ENCODE results near the gene ILDR1. TPM values are rescaled to one million over a fixed set of nuclear protein-coding genes. Genes with fewer than 3 reads are reported as not detected.
A peak's percentile ranks its signal among the peaks of the same experiment; 100 is the strongest.

Gene ILDR1
- total RNA-seq, 2 experiments from 2014 or later: 1.1 to 2.5 TPM

GRCh38 chr3:122060040-122060698, 38.1 kb upstream of the ILDR1 start:
- Histone ChIP-seq H3K9me2 (ENCODE audit: insufficient read depth, low read length) (no peaks in the 10 kb centered on the region; the same call in 1 of the 2 replicates), H3K9me3 (ENCODE audit: low read length) (no peaks in the 10 kb centered on the region), H3K36me3 (ENCODE audit: insufficient read depth, low read length) (peaks cover 22% of the 10 kb centered on the region), H3K79me2 (ENCODE audit: insufficient read depth, low read depth, low read length) (peaks cover 67% of the 10 kb centered on the region; the same call in 1 of the 2 replicates), H3K4me3 (ENCODE audit: low read depth, low read length, poor library complexity, severe bottlenecking) (no peak overlapping the region), H3K4me1 (ENCODE audit: insufficient read depth, low read length, poor library complexity, severe bottlenecking) (peaks cover 58% of the 10 kb centered on the region), H4K20me1 (ENCODE audit: insufficient read depth, low read length) (no peaks in the 10 kb centered on the region), H2AFZ (ENCODE audit: low read length) (no peak overlapping the region), H3K4me2 (ENCODE audit: low read length) (no peak overlapping the region), H3K27ac (ENCODE audit: low read depth, low read length, poor library complexity, severe bottlenecking) (no peak overlapping the region)
- intact Hi-C loops (cut with micrococcal nuclease; ENCODE audit: unreplicated experiment): no loop called here
- POLR2A ChIA-PET: interaction anchor here (0.5 to 8.0 kb wide), 2 partner anchors 17 to 563 kb away, joined by 3 to 117 read pairs; no protein-coding TSS in a partner anchor
- BruUV-seq (replicated peaks): no TSS peak
- CTCF ChIA-PET (ENCODE audit: unreplicated experiment): interaction anchor here (0.9 kb wide), 1 partner anchor 36 kb away, joined by 3 read pairs; no protein-coding TSS in a partner anchor
- TF ChIP-seq CTCF (conservative IDR thresholded peaks at IDR 0.05; ENCODE audit: low read length) (no peak), EZH2phosphoT487 (IDR thresholded peaks at IDR 0.05; ENCODE audit: borderline replicate concordance, low read depth, low read length) (no peak)
- DNase-seq (ENCODE audit: low spot score): no peak

DNA sequence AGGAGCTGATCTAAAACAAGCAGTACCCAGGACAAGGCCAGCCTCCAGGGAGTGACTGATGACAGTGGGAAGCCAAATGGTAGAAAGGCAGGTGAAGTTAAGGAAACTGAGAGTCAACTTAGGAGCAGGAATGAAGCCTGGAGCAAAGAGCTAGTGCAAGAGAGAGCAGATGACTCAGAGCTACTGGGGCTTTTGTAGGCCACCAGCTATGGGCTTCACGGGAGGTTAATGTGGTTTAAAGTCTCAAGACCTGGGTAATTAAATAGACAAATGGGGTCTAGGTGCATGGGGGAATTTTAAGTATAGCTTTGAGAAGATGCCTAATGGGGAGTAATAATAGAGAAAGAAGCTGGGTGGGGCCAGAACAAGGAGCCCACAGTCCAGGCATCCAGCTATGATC, 36.2 kb upstream of the ILDR1 start:
- peak overlapping the region; percentile 96 for H3K4me2 ChIP-seq (ENCODE audit: low read length)

More for the DNA sequence above, 36.2 kb upstream of the ILDR1 start:
- no peak overlapping the region for H2AFZ ChIP-seq (ENCODE audit: low read length)
- TF ChIP-seq EZH2phosphoT487 (IDR thresholded peaks at IDR 0.05; ENCODE audit: borderline replicate concordance, low read depth, low read length) (no peak), CTCF (conservative IDR thresholded peaks at IDR 0.05; ENCODE audit: low read length) (no peak)
- no peak for DNase-seq (ENCODE audit: low spot score)
- ChIA-PET CTCF (ENCODE audit: unreplicated experiment) (interaction anchor here (0.6 kb wide), 1 partner anchor 1093 kb away, joined by 3 read pairs; no protein-coding TSS in a partner anchor), POLR2A (interaction anchor here (0.6 to 4.8 kb wide), 6 partner anchors 8 to 175 kb away, joined by 3 to 43 read pairs (median 4); no protein-coding TSS in a partner anchor)
- no peak overlapping the region for H3K4me3 ChIP-seq (ENCODE audit: low read depth, low read length, poor library complexity, severe bottlenecking)
- H3K9me2 ChIP-seq (ENCODE audit: insufficient read depth, low read length): no peaks in the 10 kb centered on the region; the same call in 1 of the 2 replicates
- H3K9me3 ChIP-seq (ENCODE audit: low read length): no peaks in the 10 kb centered on the region
- H4K20me1 ChIP-seq (ENCODE audit: insufficient read depth, low read length): no peaks in the 10 kb centered on the region
- H3K27ac ChIP-seq (ENCODE audit: low read depth, low read length, poor library complexity, severe bottlenecking): no peak overlapping the region
- H3K79me2 ChIP-seq (ENCODE audit: insufficient read depth, low read depth, low read length): peaks cover 67% of the 10 kb centered on the region; the same call in 1 of the 2 replicates
- peaks cover 57% of the 10 kb centered on the region for H3K4me1 ChIP-seq (ENCODE audit: insufficient read depth, low read length, poor library complexity, severe bottlenecking)
- BruUV-seq (replicated peaks): no TSS peak
- peaks cover 22% of the 10 kb centered on the region for H3K36me3 ChIP-seq (ENCODE audit: insufficient read depth, low read length)
- intact Hi-C loops (cut with micrococcal nuclease; ENCODE audit: unreplicated experiment): loop anchor here (5.0 kb wide), 1 partner anchor 61 kb away; no protein-coding TSS in a partner anchor
